Adrenal gland (tissue), 5 donors: ENCODE data around the gene UCP3.

Experiments
- POLR2A ChIP-seq, 2 donors: fragments of 450-650 bp; IDR thresholded peaks; one replicate each; pipeline ENCODE4 v1.6.1; 2017; ENCODE audit warnings: antibody characterized with exemption in 2 of 2, mild to moderate bottlenecking in 2 of 2, moderate library complexity in 1 of 2
- TF ChIP-seq, protein P1 (sequence below), 6 experiments: fragments of 450-650 bp in 4 of 6; fragments of 200-600 bp in 2 of 6; sonication (generic) in 1 of 6; IDR thresholded peaks; 1 replicate in 5 of 6; 2 replicates in 1 of 6; pipeline versions ENCODE4 v1.5.1 to v1.8.0; 2016 to 2021; ENCODE audit warnings: antibody characterized with exemption in 6 of 6, mild to moderate bottlenecking in 2 of 6, moderate library complexity in 1 of 6
- donor health status: DM: no; HTN: no; CAD: no.

GRCh38 chr11:74007691-74008372 is 1.1 kb downstream of the UCP3 start:
- TF ChIP-seq, protein P1, sequence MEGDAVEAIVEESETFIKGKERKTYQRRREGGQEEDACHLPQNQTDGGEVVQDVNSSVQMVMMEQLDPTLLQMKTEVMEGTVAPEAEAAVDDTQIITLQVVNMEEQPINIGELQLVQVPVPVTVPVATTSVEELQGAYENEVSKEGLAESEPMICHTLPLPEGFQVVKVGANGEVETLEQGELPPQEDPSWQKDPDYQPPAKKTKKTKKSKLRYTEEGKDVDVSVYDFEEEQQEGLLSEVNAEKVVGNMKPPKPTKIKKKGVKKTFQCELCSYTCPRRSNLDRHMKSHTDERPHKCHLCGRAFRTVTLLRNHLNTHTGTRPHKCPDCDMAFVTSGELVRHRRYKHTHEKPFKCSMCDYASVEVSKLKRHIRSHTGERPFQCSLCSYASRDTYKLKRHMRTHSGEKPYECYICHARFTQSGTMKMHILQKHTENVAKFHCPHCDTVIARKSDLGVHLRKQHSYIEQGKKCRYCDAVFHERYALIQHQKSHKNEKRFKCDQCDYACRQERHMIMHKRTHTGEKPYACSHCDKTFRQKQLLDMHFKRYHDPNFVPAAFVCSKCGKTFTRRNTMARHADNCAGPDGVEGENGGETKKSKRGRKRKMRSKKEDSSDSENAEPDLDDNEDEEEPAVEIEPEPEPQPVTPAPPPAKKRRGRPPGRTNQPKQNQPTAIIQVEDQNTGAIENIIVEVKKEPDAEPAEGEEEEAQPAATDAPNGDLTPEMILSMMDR (IDR thresholded peaks at IDR 0.05), result no peak
- no peak for TF ChIP-seq POLR2A (IDR thresholded peaks at IDR 0.05)
